HL-60 (cell line): ENCODE data around the gene CTDNEP1.
A peak's percentile ranks its signal among the peaks of the same experiment; 100 is the strongest.

Experiments used
- DNase-seq, 2 experiments: peaks; one replicate each; pipeline ENCODE4 v3.0.0-alpha.2; 2010 to 2020; ENCODE audit warnings: low read depth in 1 of 2, low spot score in 1 of 2
- H3K27ac ChIP-seq: fragments of 250-450 bp; sonication (Bioruptor Pico); replicated peaks from 2 replicates; pipeline ENCODE4 v1.5.1; 2020; ENCODE audit warnings: mild to moderate bottlenecking, moderate library complexity
- H3K27me3 ChIP-seq: fragments of 250-450 bp; sonication (Bioruptor Pico); 2 replicates; pipeline ENCODE4 v1.5.1; 2021; ENCODE audit warnings: mild to moderate bottlenecking, moderate library complexity; ENCODE audit not compliant: insufficient read depth, poor library complexity, severe bottlenecking
- H3K4me3 ChIP-seq: replicated peaks from 2 replicates; pipeline ENCODE4 v1.5.1; 2011; ENCODE audit warnings: mild to moderate bottlenecking, control low read depth, low read length; ENCODE audit not compliant: insufficient read depth
- CTCF ChIP-seq: IDR thresholded peaks from one replicate; pipeline ENCODE4 v1.5.1; 2011; ENCODE audit warnings: low read length, control low read depth, inconsistent platforms; ENCODE audit not compliant: insufficient read depth
- GABPA ChIP-seq: IDR thresholded peaks from 2 replicates; pipeline ENCODE4 v1.6.1; 2012; ENCODE audit warnings: low read depth
- POLR2AphosphoS5 ChIP-seq: IDR thresholded peaks from 2 replicates; pipeline ENCODE4 v1.6.1; 2012; ENCODE audit warnings: low read depth
- REST ChIP-seq: IDR thresholded peaks from 2 replicates; pipeline ENCODE4 v1.6.1; 2012; ENCODE audit warnings: low read depth; ENCODE audit not compliant: insufficient replicate concordance
- SPI1 ChIP-seq: IDR thresholded peaks from 2 replicates; pipeline ENCODE4 v1.6.1; 2012; ENCODE audit warnings: low read depth, mild to moderate bottlenecking, borderline replicate concordance

CTDNEP1 gene

GRCh38 chr17:7258731-7259554 is 7.4 kb upstream of the CTDNEP1 start:
- Histone ChIP-seq H3K4me3 (no peak overlapping the region), H3K27ac (no peak overlapping the region), H3K27me3 (peaks cover 2% of the 10 kb centered on the region)
- TF ChIP-seq REST: no peak
- TF ChIP-seq GABPA: no peak
- TF ChIP-seq POLR2AphosphoS5: no peak
- TF ChIP-seq CTCF: no peak
- TF ChIP-seq SPI1: no peak
- no peak for DNase-seq

GRCh38 chr17:7256766-7257456 is 5.4 kb upstream of the CTDNEP1 start:
- Histone ChIP-seq H3K27ac (no peak overlapping the region), H3K4me3 (no peak overlapping the region), H3K27me3 (peaks cover 2% of the 10 kb centered on the region)
- TF ChIP-seq SPI1: no peak
- no peak for TF ChIP-seq POLR2AphosphoS5
- TF ChIP-seq GABPA: no peak
- no peak for TF ChIP-seq CTCF
- TF ChIP-seq REST: no peak
- no peak for DNase-seq

DNA sequence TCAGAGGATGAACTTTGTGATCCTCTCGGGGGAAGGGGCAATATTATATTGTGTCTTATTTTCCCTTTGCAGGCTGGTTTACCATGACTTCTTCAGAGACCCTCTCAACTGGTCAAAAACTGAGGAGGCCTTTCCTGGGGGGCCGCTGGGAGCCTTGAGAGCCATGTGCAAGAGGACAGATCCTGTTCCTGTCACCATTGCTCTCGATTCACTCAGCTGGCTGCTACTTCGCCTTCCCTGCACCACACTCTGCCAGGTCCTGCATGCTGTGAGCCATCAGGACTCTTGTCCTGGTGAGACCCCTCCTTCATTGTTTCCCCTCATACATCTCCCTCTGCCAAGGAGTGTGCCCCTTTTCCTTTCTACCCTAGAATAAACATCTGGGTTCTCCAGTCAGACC is 3.0 kb upstream of the CTDNEP1 start:
- no peak overlapping the region for H3K4me3 ChIP-seq

DNA sequence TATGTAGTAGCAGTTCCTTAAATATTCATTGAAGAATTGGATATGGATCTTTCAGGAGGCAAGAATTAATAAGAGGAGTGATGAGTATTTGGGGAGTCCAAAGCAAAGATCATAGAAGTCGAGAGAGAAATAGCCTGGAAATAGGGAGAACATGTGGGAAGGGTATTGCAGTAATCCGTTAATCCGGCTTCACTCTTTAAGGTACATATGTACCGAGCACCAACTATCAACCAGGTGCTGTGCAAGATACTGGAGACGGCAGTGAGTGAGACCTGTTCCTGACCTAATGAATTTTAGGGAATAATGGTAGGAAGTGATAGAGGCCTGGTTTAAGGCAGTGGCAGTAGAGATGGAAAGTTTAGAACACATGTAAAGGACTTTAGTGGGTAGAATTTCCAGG is 1.5 kb upstream of the CTDNEP1 start:
- peak overlapping the region; percentile 99 for H3K27ac ChIP-seq
- TF ChIP-seq GABPA (no peak), REST (no peak), CTCF (no peak), SPI1 (no peak), POLR2AphosphoS5 (no peak)
- peak overlapping the region; percentile 67 for H3K4me3 ChIP-seq
- H3K27me3 ChIP-seq: no peaks in the 10 kb centered on the region
- no peak for DNase-seq

More for the DNA sequence above, 3.0 kb upstream of the CTDNEP1 start:
- no peak for DNase-seq
- Histone ChIP-seq H3K27me3 (no peaks in the 10 kb centered on the region), H3K27ac (no peak overlapping the region)
- TF ChIP-seq SPI1 (no peak), POLR2AphosphoS5 (no peak)
